OCI-LY3 (cell line): ENCODE results near the gene OXCT1.

Source experiments
- H2AFZ ChIP-seq: fragments of 200-600, 300-600 bp; shearing (Covaris generic); 2 replicates; pipeline ENCODE4 v1.6.0; 2014; ENCODE audit warnings: antibody characterized with exemption, low read depth, low read length
- H3K27ac ChIP-seq: fragments of 200-600, 300-600 bp; sonication (generic); 2 replicates; pipeline ENCODE4 v1.5.1; 2014; ENCODE audit warnings: mild to moderate bottlenecking, low read length, moderate library complexity, mixed read lengths
- H3K27me3 ChIP-seq: fragments of 200-600, 300-600 bp; sonication (generic); 2 replicates; pipeline ENCODE4 v1.6.1; 2014; ENCODE audit warnings: low read depth, low read length, mixed read lengths
- H3K36me3 ChIP-seq: fragments of 200-600, 300-600 bp; sonication (generic); replicated peaks from 2 replicates; pipeline ENCODE3; 2014; ENCODE audit warnings: low read depth, low read length, mixed read lengths
- H3K4me1 ChIP-seq: fragments of 300-600, 200-600 bp; sonication (generic); 2 replicates; pipeline ENCODE4 v1.6.1; 2014; ENCODE audit warnings: low read length, mixed read lengths
- H3K4me2 ChIP-seq: fragments of 200-600, 300-600 bp; sonication (generic); 2 replicates; pipeline ENCODE4 v1.6.1; 2014; ENCODE audit warnings: low read length, mixed read lengths
- H3K4me3 ChIP-seq: fragments of 300-600, 200-600 bp; sonication (generic); 2 replicates; pipeline ENCODE4 v1.5.1; 2014; ENCODE audit warnings: antibody characterized with exemption, mild to moderate bottlenecking, low read length, moderate library complexity
- H3K79me2 ChIP-seq: fragments of 300-600, 200-600 bp; shearing (Covaris generic); 2 replicates; pipeline ENCODE4 v1.6.1; 2014; ENCODE audit warnings: mild to moderate bottlenecking, low read length, mixed read lengths
- H3K9ac ChIP-seq: fragments of 300-600, 200-600 bp; shearing (Covaris generic); 2 replicates; pipeline ENCODE4 v1.6.0; 2014; ENCODE audit warnings: mild to moderate bottlenecking, low read length, moderate library complexity
- H3K9me3 ChIP-seq: fragments of 200-600, 300-600 bp; shearing (Covaris generic); 2 replicates; pipeline ENCODE4 v1.6.1; 2014; ENCODE audit warnings: low read length, mixed read lengths; ENCODE audit not compliant: insufficient read depth
- H4K20me1 ChIP-seq: fragments of 200-600, 300-600 bp; sonication (generic); 2 replicates; pipeline ENCODE4 v1.6.1; 2016; ENCODE audit warnings: low read length, mixed read lengths; ENCODE audit not compliant: insufficient read depth
- CTCF ChIP-seq: fragments of 200-600, 300-600 bp; sonication (generic); IDR thresholded peaks from 2 replicates; pipeline ENCODE4 v1.5.1; 2014; ENCODE audit warnings: antibody characterized with exemption, low read length, low read depth
- EZH2phosphoT487 ChIP-seq: fragments of 200-600 bp; shearing (Covaris generic); IDR thresholded peaks from 2 replicates; pipeline ENCODE4 v1.6.1; 2018; ENCODE audit warnings: antibody characterized with exemption, mixed run types, low read depth

OXCT1 gene

GRCh38 chr5:41878173-41878572 lies 7.9 kb upstream of the OXCT1 start:
- no peaks in the 10 kb centered on the region for H3K9me3 ChIP-seq
- no peak for TF ChIP-seq CTCF
- no peak for TF ChIP-seq EZH2phosphoT487
- no peak overlapping the region for H2AFZ ChIP-seq
- H3K4me2 ChIP-seq = no peak overlapping the region
- no peaks in the 10 kb centered on the region for H3K36me3 ChIP-seq
- H3K27me3 ChIP-seq = no peaks in the 10 kb centered on the region
- H3K4me3 ChIP-seq = no peak overlapping the region
- peaks cover 6% of the 10 kb centered on the region; the same call in 1 of the 2 replicates for H3K4me1 ChIP-seq
- H4K20me1 ChIP-seq = no peaks in the 10 kb centered on the region
- H3K79me2 ChIP-seq = no peaks in the 10 kb centered on the region
- H3K27ac ChIP-seq = no peak overlapping the region
- no peak overlapping the region for H3K9ac ChIP-seq

GRCh38 chr5:41877408-41877807 lies 7.2 kb upstream of the OXCT1 start:
- H3K4me2 ChIP-seq = no peak overlapping the region
- H4K20me1 ChIP-seq = no peaks in the 10 kb centered on the region
- no peak overlapping the region for H2AFZ ChIP-seq
- H3K36me3 ChIP-seq = no peaks in the 10 kb centered on the region
- peaks cover 6% of the 10 kb centered on the region; the same call in 1 of the 2 replicates for H3K4me1 ChIP-seq
- no peaks in the 10 kb centered on the region for H3K9me3 ChIP-seq
- H3K9ac ChIP-seq = no peak overlapping the region
- no peak overlapping the region for H3K27ac ChIP-seq
- no peak overlapping the region for H3K4me3 ChIP-seq
- no peaks in the 10 kb centered on the region for H3K27me3 ChIP-seq
- no peak for TF ChIP-seq EZH2phosphoT487
- TF ChIP-seq CTCF = no peak
- no peaks in the 10 kb centered on the region for H3K79me2 ChIP-seq

GRCh38 chr5:41876678-41877077 lies 6.5 kb upstream of the OXCT1 start:
- Histone ChIP-seq H3K9me3 (no peaks in the 10 kb centered on the region), H3K4me2 (no peak overlapping the region), H4K20me1 (no peaks in the 10 kb centered on the region), H3K4me3 (no peak overlapping the region), H2AFZ (no peak overlapping the region), H3K27me3 (no peaks in the 10 kb centered on the region), H3K4me1 (peaks cover 6% of the 10 kb centered on the region; the same call in 1 of the 2 replicates), H3K27ac (no peak overlapping the region), H3K79me2 (no peaks in the 10 kb centered on the region), H3K9ac (no peak overlapping the region), H3K36me3 (no peaks in the 10 kb centered on the region)
- TF ChIP-seq EZH2phosphoT487 (no peak), CTCF (no peak)

- Histone ChIP-seq H3K9ac (no peak overlapping the region), H4K20me1 (no peaks in the 10 kb centered on the region), H3K27ac (no peak overlapping the region), H3K4me2 (no peak overlapping the region), H3K9me3 (no peaks in the 10 kb centered on the region), H3K36me3 (no peaks in the 10 kb centered on the region), H3K79me2 (no peaks in the 10 kb centered on the region), H3K4me3 (no peak overlapping the region), H3K4me1 (peaks cover 13% of the 10 kb centered on the region; the same call in 1 of the 2 replicates), H3K27me3 (no peaks in the 10 kb centered on the region), H2AFZ (no peak overlapping the region)
- TF ChIP-seq CTCF = no peak
- TF ChIP-seq EZH2phosphoT487 = no peak
These were observed 4.9 kb upstream of the OXCT1 start for GRCh38 chr5:41875121-41875520.
